Measurements from ENCODE around the gene ACTN2. TPM values are rescaled to one million over a fixed set of nuclear protein-coding genes. Genes with fewer than 3 reads are reported as not detected.

ACTN2 gene
- total RNA-seq, 2 experiments from 2014 or later = not detected

DNA sequence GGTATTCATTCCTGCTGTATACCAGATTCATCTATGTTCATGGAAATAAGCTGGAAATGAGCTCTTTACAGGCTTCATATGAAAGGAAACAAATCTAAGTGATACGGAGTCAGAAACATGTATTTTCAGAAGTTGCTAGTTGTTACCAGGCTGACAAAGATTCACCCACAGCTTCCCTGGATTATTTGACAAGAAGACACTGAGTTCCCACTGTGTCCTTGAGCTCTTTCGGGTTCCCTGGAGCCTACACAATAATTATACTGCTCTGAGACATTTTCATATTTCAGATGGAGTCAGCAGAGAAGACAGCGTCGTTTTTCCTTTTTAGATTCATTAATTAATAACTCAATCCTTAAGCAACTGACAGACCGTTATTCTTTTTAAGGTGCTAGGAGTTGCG is 79.5 kb downstream of the ACTN2 start:
- Mint-ChIP-seq H3K9me3 (ENCODE audit: insufficient read depth) (no peaks in the 10 kb centered on the region), H3K4me3 (no peak overlapping the region), H3K36me3 (ENCODE audit: low read depth) (no peaks in the 10 kb centered on the region), H3K27me3 (ENCODE audit: low read depth) (peaks cover 10% of the 10 kb centered on the region), H3K4me1 (ENCODE audit: low read depth) (no peaks in the 10 kb centered on the region), H3K27ac (no peak overlapping the region)
- DNase-seq (no peak), ATAC-seq (no peak)
- ChIA-PET POLR2A (no interaction called here), CTCF (interaction anchor here (1.1 kb wide), 1 partner anchor 14 kb away, joined by 3 read pairs; no protein-coding TSS in a partner anchor)

DNA sequence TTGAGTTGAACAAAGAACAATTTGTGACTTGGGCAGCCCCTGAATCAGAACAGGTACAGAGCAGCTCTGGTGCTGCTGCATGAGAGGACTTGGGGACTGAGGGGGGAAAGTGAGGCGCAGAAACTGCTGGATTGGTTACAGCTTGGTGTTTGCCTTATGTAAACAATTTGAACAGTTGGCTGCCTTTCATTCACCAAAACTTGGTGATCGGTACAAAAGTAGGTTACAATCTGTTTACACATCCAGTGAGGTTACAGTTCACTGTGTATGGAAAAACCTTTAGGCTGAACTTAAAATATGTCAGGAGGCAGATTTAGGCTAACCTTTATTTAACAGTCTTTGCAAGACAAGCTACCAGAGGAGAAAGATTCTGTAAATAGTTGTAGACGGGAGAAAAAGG is 80.2 kb downstream of the ACTN2 start:
- DNase-seq (no peak), ATAC-seq (no peak)
- CTCF ChIA-PET = interaction anchor here (2.8 kb wide), 1 partner anchor 7 kb away, joined by 15 read pairs; no protein-coding TSS in a partner anchor
- Mint-ChIP-seq H3K4me1 (ENCODE audit: low read depth) (no peaks in the 10 kb centered on the region), H3K9me3 (ENCODE audit: insufficient read depth) (no peaks in the 10 kb centered on the region), H3K27me3 (ENCODE audit: low read depth) (peaks cover 10% of the 10 kb centered on the region), H3K4me3 (no peak overlapping the region), H3K36me3 (ENCODE audit: low read depth) (no peaks in the 10 kb centered on the region), H3K27ac (no peak overlapping the region)
- POLR2A ChIA-PET = no interaction called here

DNA sequence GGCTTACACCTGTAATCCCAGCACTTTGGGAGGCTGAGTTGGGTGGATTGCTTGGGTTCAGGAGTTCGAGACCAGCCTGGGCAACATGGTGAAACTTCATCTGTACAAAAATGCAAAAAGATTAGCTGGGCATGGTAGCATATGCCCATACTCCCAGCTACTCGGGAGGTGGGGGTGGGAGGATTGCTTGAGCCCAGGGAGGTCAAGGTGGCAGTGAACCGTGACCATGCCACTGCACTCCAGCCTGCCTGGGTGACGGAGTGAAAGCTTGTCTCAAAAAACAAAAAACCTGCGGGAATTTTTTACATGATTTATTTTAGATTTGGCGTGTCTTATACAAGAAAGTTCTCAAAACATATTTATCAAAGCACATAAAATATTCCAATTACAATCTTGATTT is 81.0 kb downstream of the ACTN2 start:
- H3K4me1 Mint-ChIP-seq (ENCODE audit: low read depth) = no peaks in the 10 kb centered on the region
- DNase-seq = no peak
- H3K36me3 Mint-ChIP-seq (ENCODE audit: low read depth) = no peaks in the 10 kb centered on the region
- CTCF ChIA-PET = interaction anchor here (2.8 kb wide), 1 partner anchor 8 kb away, joined by 15 read pairs; no protein-coding TSS in a partner anchor
- H3K4me3 Mint-ChIP-seq = no peak overlapping the region
- H3K9me3 Mint-ChIP-seq (ENCODE audit: insufficient read depth) = no peaks in the 10 kb centered on the region
- H3K27ac Mint-ChIP-seq = no peak overlapping the region
- no peak for ATAC-seq
- peaks cover 10% of the 10 kb centered on the region for H3K27me3 Mint-ChIP-seq (ENCODE audit: low read depth)
- POLR2A ChIA-PET = no interaction called here

DNA sequence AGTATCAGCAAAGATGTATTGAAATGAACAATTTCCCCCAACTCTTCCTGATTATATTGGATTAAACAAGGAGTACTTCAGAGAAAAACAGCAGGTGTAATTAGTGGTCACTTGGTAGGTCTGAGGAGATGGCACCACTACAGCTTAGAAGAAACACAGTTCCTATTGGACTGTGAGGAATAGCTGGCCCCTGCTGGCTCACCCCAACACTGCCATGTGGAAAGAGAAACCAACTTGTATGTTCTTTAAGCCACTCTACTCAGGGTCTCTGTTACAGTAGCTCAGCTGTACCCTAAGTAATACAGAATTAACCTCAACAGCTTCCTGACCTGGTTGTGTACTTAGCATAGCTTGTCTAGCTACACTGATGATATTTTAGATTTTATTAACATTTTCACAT is 82.3 kb downstream of the ACTN2 start:
- no peaks in the 10 kb centered on the region for H3K36me3 Mint-ChIP-seq (ENCODE audit: low read depth)
- no peak overlapping the region for H3K27ac Mint-ChIP-seq
- H3K4me3 Mint-ChIP-seq = no peak overlapping the region
- no peak for DNase-seq
- POLR2A ChIA-PET = no interaction called here
- CTCF ChIA-PET = interaction anchor here (2.8 kb wide), 1 partner anchor 9 kb away, joined by 15 read pairs; no protein-coding TSS in a partner anchor
- H3K27me3 Mint-ChIP-seq (ENCODE audit: low read depth) = peaks cover 10% of the 10 kb centered on the region
- no peaks in the 10 kb centered on the region for H3K9me3 Mint-ChIP-seq (ENCODE audit: insufficient read depth)
- no peak for ATAC-seq
- H3K4me1 Mint-ChIP-seq (ENCODE audit: low read depth) = no peaks in the 10 kb centered on the region

DNA sequence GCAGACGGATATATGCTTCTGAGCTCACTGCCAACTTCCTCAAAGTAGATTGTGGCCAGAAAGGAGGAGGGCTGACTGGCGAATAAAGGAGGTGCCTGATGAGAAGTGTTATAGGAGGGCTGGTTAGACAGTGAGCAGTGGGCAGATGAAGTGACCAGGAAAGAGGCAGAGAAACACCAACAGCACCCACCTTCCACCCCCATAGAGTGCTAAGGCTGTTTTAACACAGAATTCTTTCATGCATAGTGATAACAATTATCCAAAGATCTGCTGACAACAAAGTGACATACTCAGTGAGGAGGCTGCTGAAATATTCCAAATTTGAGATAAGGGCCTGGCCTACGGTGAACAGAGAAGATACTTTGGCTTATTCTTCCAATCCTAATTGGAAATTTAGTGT is 87.6 kb downstream of the ACTN2 start:
- H3K36me3 Mint-ChIP-seq (ENCODE audit: low read depth) = no peaks in the 10 kb centered on the region
- ATAC-seq = no peak
- peaks cover 13% of the 10 kb centered on the region for H3K27me3 Mint-ChIP-seq (ENCODE audit: low read depth)
- ChIA-PET POLR2A (no interaction called here), CTCF (no interaction called here)
- no peak overlapping the region for H3K4me3 Mint-ChIP-seq
- no peaks in the 10 kb centered on the region for H3K4me1 Mint-ChIP-seq (ENCODE audit: low read depth)
- H3K27ac Mint-ChIP-seq = no peak overlapping the region
- DNase-seq = no peak
- peaks cover 9% of the 10 kb centered on the region for H3K9me3 Mint-ChIP-seq (ENCODE audit: insufficient read depth)

DNA sequence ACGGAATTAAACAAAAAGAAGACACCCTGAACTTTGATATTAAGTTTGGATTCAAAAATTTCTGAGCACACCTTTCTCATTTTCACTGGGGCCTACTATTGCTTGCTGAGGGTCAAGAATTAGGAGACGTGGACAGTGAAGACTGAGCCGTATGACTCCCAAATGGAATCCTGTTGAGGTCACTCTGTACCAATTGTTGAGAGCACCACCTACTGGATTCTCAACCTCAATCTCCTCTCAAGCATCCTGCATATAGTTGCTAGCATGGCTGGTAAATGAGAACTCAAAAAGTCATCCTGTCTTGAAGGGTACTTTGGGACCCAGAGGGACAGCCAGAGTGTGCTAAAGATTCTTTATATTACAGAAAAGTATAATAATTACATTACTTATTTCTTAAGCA is 88.6 kb downstream of the ACTN2 start:
- no peaks in the 10 kb centered on the region for H3K4me1 Mint-ChIP-seq (ENCODE audit: low read depth)
- H3K27ac Mint-ChIP-seq = no peak overlapping the region
- ChIA-PET POLR2A (no interaction called here), CTCF (no interaction called here)
- peaks cover 15% of the 10 kb centered on the region for H3K27me3 Mint-ChIP-seq (ENCODE audit: low read depth)
- peaks cover 14% of the 10 kb centered on the region for H3K9me3 Mint-ChIP-seq (ENCODE audit: insufficient read depth)
- H3K36me3 Mint-ChIP-seq (ENCODE audit: low read depth) = no peaks in the 10 kb centered on the region
- ATAC-seq (no peak), DNase-seq (no peak)
- no peak overlapping the region for H3K4me3 Mint-ChIP-seq

DNA sequence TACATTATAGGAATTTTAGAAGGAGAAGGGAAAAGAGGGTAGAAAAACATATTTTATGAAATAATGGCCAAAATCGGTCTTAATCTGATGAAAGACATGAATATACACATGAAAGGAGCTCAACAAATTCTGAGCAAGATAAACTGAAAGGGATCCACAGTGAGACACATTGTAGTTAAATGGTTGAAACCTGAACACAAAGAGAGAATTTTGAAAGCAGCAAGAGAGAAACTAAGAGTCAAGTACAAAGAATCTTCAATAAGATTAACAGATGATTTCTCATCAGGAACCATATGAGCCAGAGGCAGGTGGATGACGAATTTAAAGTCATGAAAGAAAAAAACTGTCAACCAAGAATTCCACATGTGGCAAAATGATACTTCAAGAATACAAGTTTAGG is 93.0 kb downstream of the ACTN2 start:
- ChIA-PET CTCF (no interaction called here), POLR2A (no interaction called here)
- H3K4me1 Mint-ChIP-seq (ENCODE audit: low read depth) = no peaks in the 10 kb centered on the region
- no peak overlapping the region for H3K4me3 Mint-ChIP-seq
- DNase-seq (no peak), ATAC-seq (no peak)
- H3K36me3 Mint-ChIP-seq (ENCODE audit: low read depth) = no peaks in the 10 kb centered on the region
- no peak overlapping the region for H3K27ac Mint-ChIP-seq
- peaks cover 15% of the 10 kb centered on the region for H3K27me3 Mint-ChIP-seq (ENCODE audit: low read depth)
- peaks cover 14% of the 10 kb centered on the region for H3K9me3 Mint-ChIP-seq (ENCODE audit: insufficient read depth)

DNA sequence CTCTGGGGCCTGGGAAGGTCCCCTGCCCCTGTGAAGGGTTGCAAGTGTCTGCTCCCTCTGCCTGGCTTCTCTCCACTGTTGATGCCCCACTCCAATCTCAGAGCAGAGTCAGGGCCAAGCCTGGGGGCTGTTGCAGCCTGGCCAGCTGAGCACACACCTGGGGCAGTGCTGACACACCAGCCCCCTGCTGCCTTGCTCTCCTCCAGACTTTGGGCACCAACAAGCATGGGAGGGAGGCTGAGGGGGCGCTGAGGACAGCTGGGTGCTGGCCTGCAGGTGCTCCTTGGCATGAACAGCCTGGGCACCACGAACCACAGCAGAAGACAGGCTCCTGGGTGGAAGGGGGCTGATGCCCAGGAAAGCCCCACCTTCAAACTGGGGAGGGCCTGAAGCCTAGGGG is 99.2 kb downstream of the ACTN2 start:
- ATAC-seq = no peak
- CTCF ChIA-PET = interaction anchor here (1.2 kb wide), 1 partner anchor 9 kb away, joined by 3 read pairs; no protein-coding TSS in a partner anchor
- no peak overlapping the region for H3K4me3 Mint-ChIP-seq
- no peaks in the 10 kb centered on the region for H3K4me1 Mint-ChIP-seq (ENCODE audit: low read depth)
- POLR2A ChIA-PET = no interaction called here
- no peak for DNase-seq
- H3K27me3 Mint-ChIP-seq (ENCODE audit: low read depth) = peaks cover 10% of the 10 kb centered on the region
- no peak overlapping the region for H3K27ac Mint-ChIP-seq
- no peaks in the 10 kb centered on the region for H3K36me3 Mint-ChIP-seq (ENCODE audit: low read depth)
- peaks cover 4% of the 10 kb centered on the region for H3K9me3 Mint-ChIP-seq (ENCODE audit: insufficient read depth)

DNA sequence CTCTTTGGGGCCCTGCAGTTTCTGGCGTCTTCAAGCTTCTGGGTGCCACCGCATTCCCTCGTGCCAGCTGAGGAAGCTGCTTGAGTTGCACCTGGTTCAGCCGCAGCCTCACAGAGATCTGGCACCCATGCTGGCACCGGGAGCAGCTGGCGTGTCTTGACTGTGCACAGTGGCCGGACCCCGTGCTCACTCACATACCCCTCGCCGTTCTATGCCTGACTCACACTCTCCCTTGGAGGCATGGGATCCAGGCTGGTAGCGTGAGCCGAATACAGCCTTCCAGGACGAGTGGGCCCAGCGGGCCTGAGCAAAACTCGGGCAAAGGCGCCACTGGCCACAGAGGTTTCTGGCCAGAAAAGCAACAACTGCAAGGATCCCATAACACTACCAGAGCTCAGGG is 100.2 kb downstream of the ACTN2 start:
- peaks cover 4% of the 10 kb centered on the region for H3K9me3 Mint-ChIP-seq (ENCODE audit: insufficient read depth)
- POLR2A ChIA-PET = interaction anchor here (0.7 to 1.0 kb wide), 2 partner anchors 9 to 260 kb away, joined by 3 to 4 read pairs; partner anchors contain the start of gene MTR
- peaks cover 7% of the 10 kb centered on the region for H3K27me3 Mint-ChIP-seq (ENCODE audit: low read depth)
- no peaks in the 10 kb centered on the region for H3K4me1 Mint-ChIP-seq (ENCODE audit: low read depth)
- DNase-seq (no peak), ATAC-seq (no peak)
- no peak overlapping the region for H3K27ac Mint-ChIP-seq
- H3K36me3 Mint-ChIP-seq (ENCODE audit: low read depth) = no peaks in the 10 kb centered on the region
- no peak overlapping the region for H3K4me3 Mint-ChIP-seq
- CTCF ChIA-PET = interaction anchor here (1.9 kb wide), 1 partner anchor 27 kb away, joined by 6 read pairs; no protein-coding TSS in a partner anchor

DNA sequence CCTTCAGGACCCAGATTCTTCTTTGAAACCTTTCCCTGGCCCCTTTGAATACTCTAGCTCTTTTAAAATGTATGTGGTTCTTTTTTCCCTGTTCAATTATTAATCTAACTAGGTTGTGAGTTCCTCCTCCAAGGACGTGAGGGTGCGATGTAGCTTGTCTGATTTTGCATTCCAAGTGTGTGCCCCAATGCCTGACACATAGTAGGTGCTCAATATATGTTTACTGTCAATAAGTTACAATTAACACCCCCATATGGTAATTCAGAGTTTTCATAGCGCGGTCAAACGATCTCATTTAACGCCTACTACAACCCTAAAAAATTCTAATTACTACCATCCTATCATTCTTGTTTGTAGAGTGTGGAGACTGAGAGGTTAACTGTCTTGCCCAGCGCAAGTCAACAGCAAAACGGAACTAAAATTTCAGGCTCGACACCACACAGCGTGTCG is 108.3 kb downstream of the ACTN2 start:
- Mint-ChIP-seq H3K4me3 (peak overlapping the region; percentile 85), H3K27me3 (ENCODE audit: low read depth) (peaks cover 9% of the 10 kb centered on the region), H3K36me3 (ENCODE audit: low read depth) (peaks cover 11% of the 10 kb centered on the region), H3K27ac (peak overlapping the region; percentile 92), H3K9me3 (ENCODE audit: insufficient read depth) (peaks cover 6% of the 10 kb centered on the region), H3K4me1 (ENCODE audit: low read depth) (peaks cover 25% of the 10 kb centered on the region)
- CTCF ChIA-PET = interaction anchor here (0.6 to 2.2 kb wide), 5 partner anchors 9 to 44 kb away, joined by 3 to 17 read pairs (median 3); no protein-coding TSS in a partner anchor
- DNase-seq = no peak
- ATAC-seq = no peak
- POLR2A ChIA-PET = interaction anchor here (0.6 to 1.9 kb wide), 7 partner anchors 8 to 191 kb away, joined by 3 to 7 read pairs (median 4); partner anchors contain the start of gene HEATR1

DNA sequence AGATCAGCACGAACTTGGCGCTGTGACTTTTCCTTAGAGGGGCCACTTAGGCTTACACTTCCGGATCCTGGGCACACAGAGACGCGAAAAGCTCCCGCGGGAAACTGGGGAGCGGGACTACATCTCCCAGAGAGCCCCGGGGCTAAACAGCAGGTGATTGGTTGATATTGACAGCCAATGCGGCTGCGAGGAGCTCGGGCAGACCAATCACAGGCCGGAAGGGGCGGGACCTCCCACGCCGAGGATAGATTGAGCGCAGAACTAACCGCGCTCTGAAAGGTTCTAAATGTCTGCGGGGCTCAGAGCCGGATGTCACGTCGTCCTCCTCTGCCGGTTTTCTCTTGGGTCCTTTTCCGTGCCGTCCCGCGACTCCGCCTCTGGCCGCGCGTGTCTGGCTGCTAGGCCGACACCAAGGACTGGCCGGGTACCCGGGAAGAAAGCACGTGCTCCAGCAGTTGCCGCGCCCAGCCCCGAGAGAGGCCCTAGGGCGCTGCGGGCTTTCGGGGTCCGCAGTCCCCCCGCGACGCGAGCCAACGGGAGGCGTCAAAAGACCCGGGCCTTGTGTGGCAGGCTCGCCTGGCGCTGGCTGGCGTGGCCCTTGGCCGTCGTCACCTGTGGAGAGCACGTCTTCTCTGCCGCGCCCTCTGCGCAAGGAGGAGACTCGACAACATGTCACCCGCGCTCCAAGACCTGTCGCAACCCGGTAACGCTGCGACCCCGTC is 108.9 kb downstream of the ACTN2 start, which contains the start of gene MTR:
MTR (plus strand) TSS at position 258 of the 722 bp plus-strand sequence; CDS start at position 670, 412 bp downstream.
- Mint-ChIP-seq H3K4me3 (peak within 1 kb of the TSS; percentile 85), H3K27ac (peak within 1 kb of the TSS; percentile 92), H3K4me1 (ENCODE audit: low read depth) (peaks cover 29% of the 10 kb centered on the region), H3K36me3 (ENCODE audit: low read depth) (peaks cover 15% of the 10 kb centered on the region), H3K27me3 (ENCODE audit: low read depth) (peaks cover 8% of the 10 kb centered on the region), H3K9me3 (ENCODE audit: insufficient read depth) (peaks cover 6% of the 10 kb centered on the region)
- POLR2A ChIA-PET = interaction anchor here (0.6 to 1.9 kb wide), 7 partner anchors 8 to 191 kb away, joined by 3 to 7 read pairs (median 4); partner anchors contain the start of gene HEATR1
- peak; percentile 98 for DNase-seq
- CTCF ChIA-PET = interaction anchor here (0.9 to 2.2 kb wide), 3 partner anchors 10 to 36 kb away, joined by 3 to 17 read pairs (median 3); no protein-coding TSS in a partner anchor
- ATAC-seq = peak; percentile 97
